Measurements from ENCODE around the gene F2R. TPM values are rescaled to one million over a fixed set of nuclear protein-coding genes. Genes with fewer than 3 reads are reported as not detected.
"Not testable (repeated sequence)": the region's sequence is repeated elsewhere in the genome, so short reads cannot be mapped to it uniquely, and the experiment has no call there.

The F2R gene
- polyA plus RNA-seq, 1 experiment, result 50.4 TPM

DNA sequence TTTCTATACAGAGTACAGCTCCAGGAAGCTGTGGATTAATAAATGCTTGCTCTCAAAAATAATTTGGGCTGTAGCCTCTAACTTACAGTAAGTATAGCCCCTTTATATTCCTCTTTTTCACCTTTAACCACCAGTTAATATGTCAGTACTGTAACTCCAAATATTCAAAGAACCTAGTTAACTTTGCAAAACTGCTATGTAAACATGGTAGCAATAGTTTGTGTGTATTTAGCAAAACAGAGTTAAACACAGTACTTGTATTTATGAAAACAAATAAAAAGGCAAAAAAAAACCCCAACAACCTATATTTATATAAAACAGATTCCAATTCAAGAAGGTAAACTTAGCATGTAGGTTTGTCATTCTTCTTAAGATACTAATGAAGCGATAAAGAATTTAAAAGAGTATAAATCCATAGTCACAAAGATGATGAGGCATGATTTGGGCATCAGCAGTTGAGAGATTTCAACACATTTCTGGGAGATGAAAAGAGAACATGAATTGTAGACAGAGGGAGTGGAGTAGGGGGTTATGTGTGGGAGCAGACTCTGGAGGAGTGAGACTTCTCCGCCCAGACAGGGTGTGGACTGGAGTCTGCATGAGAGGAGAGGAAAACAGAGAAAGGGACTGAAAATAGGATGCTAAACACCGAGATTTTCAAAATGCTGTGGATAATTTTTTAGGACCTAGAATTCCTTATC lies 55.9 kb downstream of the F2R start:
- Histone ChIP-seq H3K27me3 (ENCODE audit: control insufficient read depth, insufficient read depth, low read length) (no peaks in the 10 kb centered on the region), H3K36me3 (ENCODE audit: control insufficient read depth, insufficient read depth, low read length) (no peaks in the 10 kb centered on the region), H3K4me3 (ENCODE audit: low read depth, low read length) (no peak overlapping the region)
- TF ChIP-seq, protein P1, sequence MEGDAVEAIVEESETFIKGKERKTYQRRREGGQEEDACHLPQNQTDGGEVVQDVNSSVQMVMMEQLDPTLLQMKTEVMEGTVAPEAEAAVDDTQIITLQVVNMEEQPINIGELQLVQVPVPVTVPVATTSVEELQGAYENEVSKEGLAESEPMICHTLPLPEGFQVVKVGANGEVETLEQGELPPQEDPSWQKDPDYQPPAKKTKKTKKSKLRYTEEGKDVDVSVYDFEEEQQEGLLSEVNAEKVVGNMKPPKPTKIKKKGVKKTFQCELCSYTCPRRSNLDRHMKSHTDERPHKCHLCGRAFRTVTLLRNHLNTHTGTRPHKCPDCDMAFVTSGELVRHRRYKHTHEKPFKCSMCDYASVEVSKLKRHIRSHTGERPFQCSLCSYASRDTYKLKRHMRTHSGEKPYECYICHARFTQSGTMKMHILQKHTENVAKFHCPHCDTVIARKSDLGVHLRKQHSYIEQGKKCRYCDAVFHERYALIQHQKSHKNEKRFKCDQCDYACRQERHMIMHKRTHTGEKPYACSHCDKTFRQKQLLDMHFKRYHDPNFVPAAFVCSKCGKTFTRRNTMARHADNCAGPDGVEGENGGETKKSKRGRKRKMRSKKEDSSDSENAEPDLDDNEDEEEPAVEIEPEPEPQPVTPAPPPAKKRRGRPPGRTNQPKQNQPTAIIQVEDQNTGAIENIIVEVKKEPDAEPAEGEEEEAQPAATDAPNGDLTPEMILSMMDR (IDR thresholded peaks at IDR 0.05; ENCODE audit: insufficient read depth, low read depth, low read length), result no peak
- CTCF ChIA-PET, result interaction anchor here (0.8 to 5.8 kb wide), 3 partner anchors 130 to 170 kb away, joined by 3 to 257 read pairs (median 5); no protein-coding TSS in a partner anchor
- no peak for DNase-seq (ENCODE audit: low read depth)
- POLR2A ChIA-PET, result no interaction called here

DNA sequence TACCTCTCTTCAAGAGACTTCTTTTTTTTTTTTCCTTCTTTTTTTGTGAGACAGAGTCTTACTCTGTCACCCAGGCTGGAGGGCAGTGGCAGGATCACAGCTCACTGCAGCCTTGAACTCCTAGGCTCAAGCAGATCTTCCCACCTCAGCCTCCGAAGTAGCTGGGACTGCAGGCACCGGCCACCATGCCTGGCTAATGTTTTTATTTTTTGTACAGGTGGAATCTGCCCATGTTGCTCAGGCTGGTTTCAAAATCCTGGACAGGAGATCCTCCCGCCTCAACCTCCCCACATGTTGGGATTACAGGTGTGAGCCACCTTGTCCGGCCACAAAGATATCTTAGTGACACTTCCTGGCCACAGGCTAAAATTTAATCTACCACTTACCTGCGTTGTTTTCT lies 60.0 kb downstream of the F2R start:
- POLR2A ChIA-PET, result no interaction called here

DNA sequence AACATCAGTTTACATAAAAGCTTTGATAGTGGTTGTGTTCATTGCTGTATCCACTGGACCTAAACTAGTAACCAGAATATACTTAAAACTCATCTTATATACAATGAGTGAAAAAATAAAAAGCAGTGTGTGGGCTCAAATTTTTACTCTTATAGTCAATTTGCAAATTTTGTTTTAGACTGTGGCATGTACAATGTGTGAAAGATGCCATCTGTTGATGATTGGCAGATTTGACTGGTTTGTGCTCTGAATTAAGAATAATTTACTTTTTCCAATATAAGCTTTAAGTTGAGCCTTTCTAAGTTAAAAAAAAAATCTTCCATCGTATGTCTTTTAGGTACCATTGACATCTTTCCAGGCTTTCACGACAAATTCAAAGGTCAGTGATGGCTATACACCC lies 60.5 kb downstream of the F2R start:
- Histone ChIP-seq H3K27me3 (ENCODE audit: control insufficient read depth, insufficient read depth, low read length) (no peaks in the 10 kb centered on the region), H3K4me3 (ENCODE audit: low read depth, low read length) (no peak overlapping the region), H3K36me3 (ENCODE audit: control insufficient read depth, insufficient read depth, low read length) (no peaks in the 10 kb centered on the region)
- CTCF ChIA-PET, result interaction anchor here (0.6 to 5.8 kb wide), 3 partner anchors 20 to 174 kb away, joined by 3 to 257 read pairs (median 3); no protein-coding TSS in a partner anchor
- POLR2A ChIA-PET, result no interaction called here
- DNase-seq (ENCODE audit: low read depth), result no peak
- TF ChIP-seq, protein P1 (IDR thresholded peaks at IDR 0.05; ENCODE audit: insufficient read depth, low read depth, low read length), result no peak

More for the DNA sequence above, 60.0 kb downstream of the F2R start:
- no peaks in the 10 kb centered on the region for H3K36me3 ChIP-seq (ENCODE audit: control insufficient read depth, insufficient read depth, low read length)
- CTCF ChIA-PET, result interaction anchor here (1.5 to 5.8 kb wide), 7 partner anchors 7 to 174 kb away, joined by 3 to 257 read pairs (median 15); no protein-coding TSS in a partner anchor
- no peak for DNase-seq (ENCODE audit: low read depth)
- no peaks in the 10 kb centered on the region for H3K27me3 ChIP-seq (ENCODE audit: control insufficient read depth, insufficient read depth, low read length)
- TF ChIP-seq, protein P1 (IDR thresholded peaks at IDR 0.05; ENCODE audit: insufficient read depth, low read depth, low read length), result no peak
- H3K4me3 ChIP-seq (ENCODE audit: low read depth, low read length), result no peak overlapping the region

DNA sequence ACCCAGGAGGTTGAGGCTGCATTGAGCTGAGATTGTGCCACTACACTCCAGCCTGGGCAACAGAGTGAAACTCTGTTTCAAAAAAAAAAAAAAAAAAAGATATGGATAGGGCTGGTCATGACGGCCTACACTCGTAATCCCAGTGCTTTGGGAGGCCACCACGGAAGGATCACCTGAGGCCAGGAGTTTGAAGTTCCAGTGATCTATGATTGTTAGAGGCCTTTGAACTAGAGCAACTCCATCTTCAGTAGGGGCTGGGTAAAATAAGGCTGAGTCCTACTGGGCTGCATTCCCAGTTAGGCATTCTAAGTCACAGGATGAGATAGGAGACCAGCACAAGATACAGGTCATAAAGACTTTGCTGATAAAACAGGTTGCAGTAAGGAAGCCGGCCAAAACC lies 64.7 kb downstream of the F2R start:
- DNase-seq (ENCODE audit: low read depth); H3K27me3 ChIP-seq (ENCODE audit: control insufficient read depth, insufficient read depth, low read length); H3K4me3 ChIP-seq (ENCODE audit: low read depth, low read length); POLR2A ChIA-PET; H3K36me3 ChIP-seq (ENCODE audit: control insufficient read depth, insufficient read depth, low read length); CTCF ChIA-PET: not testable (repeated sequence)

DNA sequence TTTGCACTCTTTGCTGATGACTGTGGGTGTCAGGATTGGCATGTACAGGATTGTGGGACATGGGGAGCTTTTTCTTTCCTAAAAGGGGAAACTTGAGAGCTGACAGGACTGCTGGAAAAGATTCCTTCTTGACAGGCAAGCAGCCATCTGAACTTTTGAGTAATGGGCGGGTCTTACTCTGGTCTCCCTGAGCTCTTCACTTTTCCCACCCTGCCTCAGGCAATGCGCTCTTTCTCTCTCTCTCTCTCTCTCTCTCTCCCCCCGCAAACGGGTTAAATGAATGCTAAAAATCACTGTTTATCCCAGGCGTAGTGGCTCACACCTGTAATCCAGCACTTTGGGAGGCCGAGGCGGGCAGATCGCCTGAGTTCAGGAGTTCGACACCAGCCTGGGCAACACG lies 65.8 kb downstream of the F2R start:
- ChIA-PET CTCF (no interaction called here), POLR2A (no interaction called here)
- TF ChIP-seq, protein P1 (IDR thresholded peaks at IDR 0.05; ENCODE audit: insufficient read depth, low read depth, low read length), result no peak

More for the DNA sequence above, 65.8 kb downstream of the F2R start:
- Histone ChIP-seq H3K4me3 (ENCODE audit: low read depth, low read length) (no peak overlapping the region), H3K36me3 (ENCODE audit: control insufficient read depth, insufficient read depth, low read length) (no peaks in the 10 kb centered on the region), H3K27me3 (ENCODE audit: control insufficient read depth, insufficient read depth, low read length) (no peaks in the 10 kb centered on the region; the same call in 1 of the 2 replicates)
- DNase-seq (ENCODE audit: low read depth), result no peak
